ENCODE measurements around the gene CHPT1.
"Not testable (repeated sequence)": the region's sequence is repeated elsewhere in the genome, so short reads cannot be mapped to it uniquely, and the experiment has no call there.

The CHPT1 gene

GRCh38 chr12:101653503-101653902 lies 43.9 kb upstream of the CHPT1 start:
- DNase-seq (ENCODE audit: extremely low spot score), result no peak
- POLR2A ChIA-PET, result no interaction called here
- TF ChIP-seq ARNT (IDR thresholded peaks at IDR 0.05) (no peak), HDGF (IDR thresholded peaks at IDR 0.05; ENCODE audit: borderline replicate concordance) (no peak)
- TF ChIP-seq, protein P1, sequence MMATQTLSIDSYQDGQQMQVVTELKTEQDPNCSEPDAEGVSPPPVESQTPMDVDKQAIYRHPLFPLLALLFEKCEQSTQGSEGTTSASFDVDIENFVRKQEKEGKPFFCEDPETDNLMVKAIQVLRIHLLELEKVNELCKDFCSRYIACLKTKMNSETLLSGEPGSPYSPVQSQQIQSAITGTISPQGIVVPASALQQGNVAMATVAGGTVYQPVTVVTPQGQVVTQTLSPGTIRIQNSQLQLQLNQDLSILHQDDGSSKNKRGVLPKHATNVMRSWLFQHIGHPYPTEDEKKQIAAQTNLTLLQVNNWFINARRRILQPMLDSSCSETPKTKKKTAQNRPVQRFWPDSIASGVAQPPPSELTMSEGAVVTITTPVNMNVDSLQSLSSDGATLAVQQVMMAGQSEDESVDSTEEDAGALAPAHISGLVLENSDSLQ (IDR thresholded peaks at IDR 0.05), result no peak
- CTCF ChIA-PET, result no interaction called here

DNA sequence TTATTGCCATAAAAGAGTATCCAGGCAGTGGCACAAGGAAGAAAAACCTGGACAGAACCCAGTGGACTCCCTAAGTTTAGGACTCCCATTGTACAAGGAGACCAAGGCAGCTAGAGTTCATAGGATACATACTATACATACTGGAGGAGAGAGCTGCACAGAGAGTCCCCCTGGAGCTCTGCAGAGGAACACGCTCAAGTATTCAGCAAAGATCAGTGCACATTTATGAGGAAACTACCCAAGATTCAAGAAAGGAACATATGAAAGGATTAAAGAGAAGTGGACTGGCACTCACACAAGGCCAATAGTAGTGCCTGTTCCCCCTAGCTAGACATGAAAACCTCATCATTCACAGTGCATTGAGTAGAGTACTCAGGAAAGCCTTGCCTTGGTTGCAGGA lies 43.0 kb upstream of the CHPT1 start:
- DNase-seq (ENCODE audit: extremely low spot score), result no peak
- TF ChIP-seq FOXA1 (IDR thresholded peaks at IDR 0.05) (no peak), BHLHE40 (IDR thresholded peaks at IDR 0.05; ENCODE audit: borderline replicate concordance) (no peak), L3MBTL2 (conservative IDR thresholded peaks at IDR 0.05) (no peak), ARNT (IDR thresholded peaks at IDR 0.05) (no peak), CTBP1 (IDR thresholded peaks at IDR 0.05; ENCODE audit: borderline replicate concordance) (no peak), ELF4 (IDR thresholded peaks at IDR 0.05) (no peak), TARDBP (IDR thresholded peaks at IDR 0.05) (no peak), LEF1 (IDR thresholded peaks at IDR 0.05; ENCODE audit: borderline replicate concordance) (no peak), FOXM1 (IDR thresholded peaks at IDR 0.05; ENCODE audit: borderline replicate concordance) (no peak), SUZ12 (IDR thresholded peaks at IDR 0.05) (no peak), HDGF (IDR thresholded peaks at IDR 0.05; ENCODE audit: borderline replicate concordance) (no peak), SP1 (IDR thresholded peaks at IDR 0.05) (no peak), FOXK2 (IDR thresholded peaks at IDR 0.05) (no peak), ZNF384 (IDR thresholded peaks at IDR 0.05) (no peak)
- TF ChIP-seq, protein P1 (IDR thresholded peaks at IDR 0.05), result no peak
- ChIA-PET CTCF (interaction anchor here (0.8 kb wide), 1 partner anchor 13 kb away, joined by 3 read pairs; no protein-coding TSS in a partner anchor), POLR2A (no interaction called here)

- DNase-seq (ENCODE audit: extremely low spot score), result no peak
- CTCF ChIA-PET, result no interaction called here
- TF ChIP-seq TARDBP (IDR thresholded peaks at IDR 0.05), result no peak
- no peak for TF ChIP-seq LEF1 (IDR thresholded peaks at IDR 0.05; ENCODE audit: borderline replicate concordance)
- no peak for TF ChIP-seq FOXA1 (IDR thresholded peaks at IDR 0.05)
- TF ChIP-seq FOXK2 (IDR thresholded peaks at IDR 0.05), result no peak
- no peak for TF ChIP-seq ELF4 (IDR thresholded peaks at IDR 0.05)
- TF ChIP-seq ARNT (IDR thresholded peaks at IDR 0.05), result no peak
- no peak for TF ChIP-seq NFRKB (IDR thresholded peaks at IDR 0.05)
- no peak for TF ChIP-seq CTBP1 (IDR thresholded peaks at IDR 0.05; ENCODE audit: borderline replicate concordance)
- TF ChIP-seq FOXM1 (IDR thresholded peaks at IDR 0.05; ENCODE audit: borderline replicate concordance), result no peak
- TF ChIP-seq, protein P1 (IDR thresholded peaks at IDR 0.05), result no peak
- no peak for TF ChIP-seq SP1 (IDR thresholded peaks at IDR 0.05)
- TF ChIP-seq BHLHE40 (IDR thresholded peaks at IDR 0.05; ENCODE audit: borderline replicate concordance), result no peak
- no peak for TF ChIP-seq HDGF (IDR thresholded peaks at IDR 0.05; ENCODE audit: borderline replicate concordance)
- no peak for TF ChIP-seq ZNF384 (IDR thresholded peaks at IDR 0.05)
- TF ChIP-seq L3MBTL2 (conservative IDR thresholded peaks at IDR 0.05), result no peak
- no peak for TF ChIP-seq SUZ12 (IDR thresholded peaks at IDR 0.05)
- POLR2A ChIA-PET, result no interaction called here
Measured at GRCh38 chr12:101655393-101655792, 42.0 kb upstream of the CHPT1 start.

- POLR2A ChIA-PET; DNase-seq (ENCODE audit: extremely low spot score); CTCF ChIA-PET: not testable (repeated sequence)
Measured at GRCh38 chr12:101660662-101661061, 36.8 kb upstream of the CHPT1 start.

DNA sequence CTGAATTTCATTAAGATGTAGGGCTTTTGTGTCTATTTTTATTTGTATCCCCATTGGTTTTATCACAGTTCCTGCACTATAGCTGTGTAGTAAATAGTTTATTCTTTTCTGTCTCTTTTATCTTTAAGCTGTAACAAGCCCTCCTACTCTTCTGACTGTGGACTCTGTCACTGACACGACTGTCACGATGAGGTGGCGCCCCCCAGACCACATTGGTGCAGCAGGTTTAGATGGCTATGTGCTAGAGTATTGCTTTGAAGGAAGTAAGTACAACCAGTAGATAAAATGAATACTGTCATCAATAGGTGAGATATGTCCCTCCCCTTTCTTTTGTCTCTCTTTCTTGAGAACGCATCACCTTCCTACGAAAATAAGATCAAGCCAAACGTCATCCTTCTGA lies 34.1 kb upstream of the CHPT1 start:
- DNase-seq (ENCODE audit: extremely low spot score), result no peak
- no peak for TF ChIP-seq LEF1 (IDR thresholded peaks at IDR 0.05; ENCODE audit: borderline replicate concordance)
- CTCF ChIA-PET, result no interaction called here
- POLR2A ChIA-PET, result no interaction called here

- no peak for DNase-seq (ENCODE audit: extremely low spot score)
- no peak for TF ChIP-seq FOXK2 (IDR thresholded peaks at IDR 0.05)
- no peak for TF ChIP-seq CTBP1 (IDR thresholded peaks at IDR 0.05; ENCODE audit: borderline replicate concordance)
- TF ChIP-seq ZNF384 (IDR thresholded peaks at IDR 0.05), result no peak
- CTCF ChIA-PET, result no interaction called here
Measured at GRCh38 chr12:101664992-101665391, 32.4 kb upstream of the CHPT1 start.

DNA sequence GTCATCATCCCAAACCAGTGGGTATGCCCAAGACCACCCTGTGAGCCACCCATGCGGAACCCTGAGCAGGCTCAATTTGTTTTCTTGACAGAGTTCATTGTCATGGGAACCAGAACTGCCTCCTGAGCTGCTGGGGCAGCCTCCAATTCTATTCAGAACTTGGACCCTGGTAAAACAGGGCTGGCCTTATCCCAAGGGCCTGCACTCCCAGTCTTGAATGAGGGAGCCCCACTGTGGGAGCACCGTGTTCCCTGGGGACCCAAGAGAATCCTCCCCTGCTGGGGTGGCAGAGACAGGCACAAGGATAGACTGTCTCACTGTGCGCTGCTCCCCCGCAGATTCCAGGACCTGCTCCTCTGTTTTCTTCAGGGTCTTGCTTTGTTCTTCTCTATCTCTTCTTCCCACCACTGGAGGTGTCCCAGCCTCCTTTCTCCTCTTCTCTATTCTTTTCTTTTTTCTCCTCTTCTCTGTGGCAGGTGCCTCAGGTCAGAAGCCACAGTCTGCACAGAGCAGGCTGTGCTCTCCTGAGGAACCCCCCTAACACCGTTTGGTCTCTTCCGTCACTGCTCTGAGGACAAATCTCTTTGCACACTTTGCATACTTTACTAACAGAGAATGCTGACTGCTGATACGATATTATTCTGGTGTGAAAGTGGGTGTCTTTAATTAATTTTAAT lies 31.2 kb upstream of the CHPT1 start:
- TF ChIP-seq ARNT (IDR thresholded peaks at IDR 0.05), result no peak
- TF ChIP-seq TARDBP (IDR thresholded peaks at IDR 0.05), result no peak
- TF ChIP-seq, protein P1 (IDR thresholded peaks at IDR 0.05), result no peak
- no peak for TF ChIP-seq ELF4 (IDR thresholded peaks at IDR 0.05)
- TF ChIP-seq HDGF (IDR thresholded peaks at IDR 0.05; ENCODE audit: borderline replicate concordance), result no peak
- no peak for TF ChIP-seq CTBP1 (IDR thresholded peaks at IDR 0.05; ENCODE audit: borderline replicate concordance)
- no peak for TF ChIP-seq L3MBTL2 (conservative IDR thresholded peaks at IDR 0.05)
- no peak for TF ChIP-seq SP1 (IDR thresholded peaks at IDR 0.05)
- no peak for TF ChIP-seq SUZ12 (IDR thresholded peaks at IDR 0.05)
- no peak for TF ChIP-seq NFRKB (IDR thresholded peaks at IDR 0.05)
- TF ChIP-seq FOXA1 (IDR thresholded peaks at IDR 0.05), result no peak
- TF ChIP-seq BHLHE40 (IDR thresholded peaks at IDR 0.05; ENCODE audit: borderline replicate concordance), result no peak
- CTCF ChIA-PET, result no interaction called here
- DNase-seq (ENCODE audit: extremely low spot score), result no peak
- POLR2A ChIA-PET, result no interaction called here

More at GRCh38 chr12:101664992-101665391, 32.4 kb upstream of the CHPT1 start:
- POLR2A ChIA-PET, result no interaction called here
